ENCODE measurements around the gene TNS1. TPM values are rescaled to one million over a fixed set of nuclear protein-coding genes. Genes with fewer than 3 reads are reported as not detected.

Gene TNS1
- total RNA-seq, 1 donor from 2014 or later, result 505 TPM

DNA sequence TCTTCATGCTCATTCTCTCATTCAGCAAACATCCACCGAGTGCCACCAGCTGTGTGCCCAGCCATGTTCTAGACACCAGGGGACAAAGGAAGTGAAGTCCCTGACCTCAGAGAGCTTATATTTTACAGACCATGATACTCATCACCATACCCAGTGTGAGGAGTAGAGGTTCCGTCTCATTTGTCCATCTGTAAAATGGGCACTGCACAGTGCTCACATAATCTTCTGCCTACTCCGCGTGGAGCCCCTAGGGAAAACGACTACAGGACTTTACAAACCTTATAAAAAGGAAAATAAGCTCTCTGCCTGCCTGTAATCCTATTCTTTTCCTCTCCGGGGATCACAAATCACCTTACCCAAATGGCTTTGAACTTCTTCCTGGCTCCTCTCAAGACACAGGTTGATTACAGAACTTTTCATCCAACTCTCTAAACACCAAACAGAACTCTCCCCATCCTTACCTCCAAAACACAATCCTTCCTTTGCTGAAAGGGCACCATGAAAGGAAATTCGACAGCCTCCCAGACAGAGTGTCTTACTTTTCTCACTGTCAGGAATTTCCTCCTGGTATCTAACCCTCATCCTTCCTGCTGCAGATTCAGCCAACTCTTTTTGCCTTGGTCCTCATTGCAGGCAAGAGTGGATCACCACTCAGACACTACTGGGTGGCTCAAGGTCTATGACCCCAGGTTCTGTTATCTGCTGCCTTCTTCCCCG lies 99.5 kb downstream of the TNS1 start:
- Histone ChIP-seq H3K4me1 (peaks cover 99% of the 10 kb centered on the region), H3K27me3 (ENCODE audit: low read depth) (no peaks in the 10 kb centered on the region), H3K27ac (peak overlapping the region; percentile 87), H3K9me3 (no peaks in the 10 kb centered on the region), H3K36me3 (peaks cover 60% of the 10 kb centered on the region), H3K4me3 (peak overlapping the region; percentile 36)
- intact Hi-C loops (cut with DNase I), result no loop called here
- ATAC-seq (no peak), DNase-seq (no peak)
- TF ChIP-seq, protein P1, sequence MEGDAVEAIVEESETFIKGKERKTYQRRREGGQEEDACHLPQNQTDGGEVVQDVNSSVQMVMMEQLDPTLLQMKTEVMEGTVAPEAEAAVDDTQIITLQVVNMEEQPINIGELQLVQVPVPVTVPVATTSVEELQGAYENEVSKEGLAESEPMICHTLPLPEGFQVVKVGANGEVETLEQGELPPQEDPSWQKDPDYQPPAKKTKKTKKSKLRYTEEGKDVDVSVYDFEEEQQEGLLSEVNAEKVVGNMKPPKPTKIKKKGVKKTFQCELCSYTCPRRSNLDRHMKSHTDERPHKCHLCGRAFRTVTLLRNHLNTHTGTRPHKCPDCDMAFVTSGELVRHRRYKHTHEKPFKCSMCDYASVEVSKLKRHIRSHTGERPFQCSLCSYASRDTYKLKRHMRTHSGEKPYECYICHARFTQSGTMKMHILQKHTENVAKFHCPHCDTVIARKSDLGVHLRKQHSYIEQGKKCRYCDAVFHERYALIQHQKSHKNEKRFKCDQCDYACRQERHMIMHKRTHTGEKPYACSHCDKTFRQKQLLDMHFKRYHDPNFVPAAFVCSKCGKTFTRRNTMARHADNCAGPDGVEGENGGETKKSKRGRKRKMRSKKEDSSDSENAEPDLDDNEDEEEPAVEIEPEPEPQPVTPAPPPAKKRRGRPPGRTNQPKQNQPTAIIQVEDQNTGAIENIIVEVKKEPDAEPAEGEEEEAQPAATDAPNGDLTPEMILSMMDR (IDR thresholded peaks at IDR 0.05), result no peak

DNA sequence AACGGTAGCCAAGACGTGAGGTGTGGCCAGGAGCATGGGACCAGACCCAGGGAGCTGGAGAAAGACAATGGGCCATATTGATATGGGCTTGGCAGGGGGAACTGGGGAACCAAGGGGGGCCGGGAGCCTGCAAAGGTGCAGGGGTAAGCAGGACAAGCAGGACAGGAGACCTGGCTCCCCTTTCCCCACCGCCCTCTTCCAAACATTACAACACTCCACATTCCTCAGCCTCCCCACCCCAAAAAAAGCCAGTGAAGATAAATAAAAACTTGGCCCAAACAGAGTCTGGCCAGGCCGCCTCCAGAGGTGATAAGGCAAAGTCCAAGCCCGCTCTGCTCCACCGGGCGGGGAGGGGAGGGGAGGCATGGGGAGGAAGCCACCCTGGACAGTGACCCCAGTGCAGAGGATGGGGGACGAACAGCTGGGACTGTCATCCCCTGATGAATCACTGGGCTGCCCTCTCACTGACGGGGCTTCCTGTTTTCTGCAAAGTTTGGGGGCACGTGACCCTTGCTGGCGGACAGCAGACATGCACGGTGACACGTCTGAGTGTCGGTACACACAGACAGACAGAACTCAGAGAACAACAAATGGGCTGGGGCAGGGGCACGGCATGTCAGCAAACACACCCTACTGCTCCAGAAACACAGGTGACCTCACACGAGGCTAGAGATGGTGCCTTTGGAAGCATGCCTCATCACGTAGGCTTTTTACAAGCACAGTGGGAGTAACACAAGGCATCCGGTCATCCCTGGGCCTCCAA lies 100.2 kb downstream of the TNS1 start:
- ATAC-seq (peak; percentile 55 to 61), DNase-seq (peak; percentile 88)
- Histone ChIP-seq H3K27ac (peak overlapping the region; percentile 87), H3K4me1 (peaks cover 100% of the 10 kb centered on the region), H3K4me3 (peak overlapping the region; percentile 45), H3K9me3 (no peaks in the 10 kb centered on the region), H3K27me3 (ENCODE audit: low read depth) (no peaks in the 10 kb centered on the region), H3K36me3 (peaks cover 68% of the 10 kb centered on the region)
- intact Hi-C loops (cut with DNase I), result no loop called here
- TF ChIP-seq, protein P1 (IDR thresholded peaks at IDR 0.05), result no peak

DNA sequence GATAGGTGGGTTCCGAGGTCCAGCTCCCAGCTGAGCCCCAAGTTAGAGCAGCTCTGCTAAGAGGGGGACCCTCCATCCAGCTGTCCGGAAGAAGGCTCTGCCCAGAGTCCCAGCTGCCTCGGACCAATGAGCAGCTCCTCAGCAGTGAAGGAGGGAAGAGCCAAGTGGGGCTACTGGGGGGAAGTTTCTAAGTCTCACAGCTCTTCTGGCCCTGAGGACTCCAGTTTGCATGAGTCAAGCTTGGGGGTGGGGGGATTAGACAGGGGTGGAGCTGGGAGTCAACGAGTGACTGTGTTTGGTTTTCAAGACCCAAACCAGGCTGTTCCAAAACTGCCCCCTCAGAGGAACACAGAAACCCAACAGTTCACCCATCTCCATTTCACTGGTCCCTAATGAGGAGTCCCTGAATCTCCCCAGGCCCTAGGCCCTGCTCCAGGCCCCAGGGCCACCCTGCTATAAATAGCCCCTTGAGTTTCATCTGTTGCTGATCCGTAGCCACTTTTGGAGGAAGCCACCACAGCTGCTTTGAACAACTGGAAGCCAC lies 100.9 kb downstream of the TNS1 start:
- Histone ChIP-seq H3K36me3 (peaks cover 69% of the 10 kb centered on the region), H3K27ac (peak overlapping the region; percentile 87), H3K9me3 (no peaks in the 10 kb centered on the region), H3K4me1 (peaks cover 100% of the 10 kb centered on the region), H3K27me3 (ENCODE audit: low read depth) (no peaks in the 10 kb centered on the region), H3K4me3 (peak overlapping the region; percentile 45)
- TF ChIP-seq, protein P1 (IDR thresholded peaks at IDR 0.05), result no peak
- ATAC-seq (peak; percentile 0), DNase-seq (no peak)
- intact Hi-C loops (cut with DNase I), result no loop called here

DNA sequence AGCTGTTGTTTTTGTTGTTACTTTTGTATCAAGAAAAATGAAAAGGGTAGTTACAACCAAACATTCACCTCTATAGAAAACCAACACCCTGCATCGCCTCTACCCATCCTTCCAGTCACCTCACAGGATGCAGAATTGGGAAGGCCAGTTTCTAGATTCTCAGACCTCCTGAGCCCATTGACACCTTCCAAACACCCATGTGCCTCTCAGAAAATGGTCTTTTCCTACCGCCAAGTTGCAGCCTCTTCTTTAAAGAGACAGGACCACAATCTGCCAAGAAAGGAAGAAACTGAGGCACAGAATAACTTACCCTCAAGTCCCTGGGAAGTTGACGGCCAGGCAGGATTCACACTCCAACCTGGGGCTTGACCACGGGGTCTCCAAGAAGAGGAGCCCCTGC lies 101.4 kb downstream of the TNS1 start:
- intact Hi-C loops (cut with DNase I), result no loop called here
- H3K4me1 ChIP-seq, result peaks cover 100% of the 10 kb centered on the region

DNA sequence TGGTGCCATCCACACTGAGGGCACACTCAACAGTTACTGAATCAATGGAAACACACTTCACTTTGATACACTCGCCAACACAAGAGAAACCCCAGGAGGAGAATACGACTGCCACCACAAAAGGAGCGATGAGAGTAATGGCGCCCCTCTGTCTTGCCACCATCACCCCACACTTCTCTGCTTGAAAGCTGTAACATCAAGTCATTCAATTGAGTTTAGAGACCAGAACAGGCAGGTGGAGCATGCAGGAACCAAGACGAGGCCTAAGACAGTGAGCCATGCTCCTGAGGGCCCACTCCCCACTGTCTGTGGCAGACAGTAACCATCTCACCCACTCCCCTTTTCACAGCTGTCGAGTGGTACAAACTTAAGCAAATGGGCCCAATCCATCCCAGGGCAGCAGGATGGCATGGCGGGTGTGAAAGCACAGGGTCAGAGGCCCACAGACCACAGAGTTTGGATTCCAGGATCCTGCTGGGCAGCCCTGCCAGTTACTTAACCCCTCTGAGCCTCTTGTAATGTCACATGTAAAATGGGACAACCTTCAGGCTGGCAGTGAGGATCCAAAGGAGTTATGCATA lies 101.9 kb downstream of the TNS1 start:
- Histone ChIP-seq H3K4me3 (peak overlapping the region; percentile 45), H3K27ac (peak overlapping the region; percentile 87), H3K9me3 (no peaks in the 10 kb centered on the region), H3K36me3 (peaks cover 69% of the 10 kb centered on the region), H3K27me3 (ENCODE audit: low read depth) (no peaks in the 10 kb centered on the region), H3K4me1 (peaks cover 100% of the 10 kb centered on the region)
- intact Hi-C loops (cut with DNase I), result no loop called here
- ATAC-seq, result no peak
- no peak for DNase-seq
- TF ChIP-seq, protein P1 (IDR thresholded peaks at IDR 0.05), result no peak

More for the DNA sequence above, 101.4 kb downstream of the TNS1 start:
- TF ChIP-seq, protein P1 (IDR thresholded peaks at IDR 0.05), result no peak
- Histone ChIP-seq H3K36me3 (peaks cover 69% of the 10 kb centered on the region), H3K27ac (peak overlapping the region; percentile 87), H3K4me3 (peak overlapping the region; percentile 45), H3K9me3 (no peaks in the 10 kb centered on the region), H3K27me3 (ENCODE audit: low read depth) (no peaks in the 10 kb centered on the region)
- DNase-seq (no peak), ATAC-seq (no peak)
